ENCODE results near the gene KRTAP10-11. TPM values are rescaled to one million over a fixed set of nuclear protein-coding genes. Genes with fewer than 3 reads are reported as not detected.

KRTAP10-11 gene
- total RNA-seq, 1 donor, result not detected

- no peak for TF ChIP-seq CTCF (IDR thresholded peaks at IDR 0.05; ENCODE audit: insufficient read depth, low read length)
- DNase-seq (ENCODE audit: low read depth), result no peak
- H3K4me3 ChIP-seq (ENCODE audit: low read depth, low read length), result no peak overlapping the region
Observed at GRCh38 chr21:44616591-44616926, 29.7 kb upstream of the KRTAP10-11 start.

GRCh38 chr21:44617071-44617501, 29.1 kb upstream of the KRTAP10-11 start:
- H3K4me3 ChIP-seq (ENCODE audit: low read depth, low read length), result no peak overlapping the region
- no peak for TF ChIP-seq CTCF (IDR thresholded peaks at IDR 0.05; ENCODE audit: insufficient read depth, low read length)
- no peak for DNase-seq (ENCODE audit: low read depth)

- peak; percentile 6 for DNase-seq (ENCODE audit: low read depth)
- TF ChIP-seq CTCF (IDR thresholded peaks at IDR 0.05; ENCODE audit: insufficient read depth, low read length), result peak; percentile 23
- no peak overlapping the region for H3K4me3 ChIP-seq (ENCODE audit: low read depth, low read length)
Observed at GRCh38 chr21:44618504-44618903, 27.7 kb upstream of the KRTAP10-11 start.

GRCh38 chr21:44618909-44619308, 27.3 kb upstream of the KRTAP10-11 start:
- H3K4me3 ChIP-seq (ENCODE audit: low read depth, low read length), result no peak overlapping the region
- DNase-seq (ENCODE audit: low read depth), result no peak
- no peak for TF ChIP-seq CTCF (IDR thresholded peaks at IDR 0.05; ENCODE audit: insufficient read depth, low read length)

GRCh38 chr21:44619886-44620285, 26.3 kb upstream of the KRTAP10-11 start:
- no peak for TF ChIP-seq CTCF (IDR thresholded peaks at IDR 0.05; ENCODE audit: insufficient read depth, low read length)
- H3K4me3 ChIP-seq (ENCODE audit: low read depth, low read length), result no peak overlapping the region
- no peak for DNase-seq (ENCODE audit: low read depth)

GRCh38 chr21:44623575-44623974, 22.6 kb upstream of the KRTAP10-11 start:
- H3K4me3 ChIP-seq (ENCODE audit: low read depth, low read length), result no peak overlapping the region
- no peak for TF ChIP-seq CTCF (IDR thresholded peaks at IDR 0.05; ENCODE audit: insufficient read depth, low read length)
- DNase-seq (ENCODE audit: low read depth), result no peak

GRCh38 chr21:44625756-44626155, 20.5 kb upstream of the KRTAP10-11 start:
- no peak overlapping the region for H3K4me3 ChIP-seq (ENCODE audit: low read depth, low read length)
- no peak for DNase-seq (ENCODE audit: low read depth)
- TF ChIP-seq CTCF (IDR thresholded peaks at IDR 0.05; ENCODE audit: insufficient read depth, low read length), result no peak

Data from fibroblast of the aortic adventitia (primary cell).